HG03432 (cell line): Measurements from ENCODE around the gene POR.
"Not testable (repeated sequence)": the region's sequence is repeated elsewhere in the genome, so short reads cannot be mapped to it uniquely, and the experiment has no call there.

Experiments
- ATAC-seq: cut with Tn5 transposase; IDR thresholded peaks from one replicate; pipeline ENCODE4 v1.9.1; 2021; ENCODE audit warnings: mild to moderate bottlenecking, moderate library complexity; ENCODE audit not compliant: unreplicated experiment

POR gene

DNA sequence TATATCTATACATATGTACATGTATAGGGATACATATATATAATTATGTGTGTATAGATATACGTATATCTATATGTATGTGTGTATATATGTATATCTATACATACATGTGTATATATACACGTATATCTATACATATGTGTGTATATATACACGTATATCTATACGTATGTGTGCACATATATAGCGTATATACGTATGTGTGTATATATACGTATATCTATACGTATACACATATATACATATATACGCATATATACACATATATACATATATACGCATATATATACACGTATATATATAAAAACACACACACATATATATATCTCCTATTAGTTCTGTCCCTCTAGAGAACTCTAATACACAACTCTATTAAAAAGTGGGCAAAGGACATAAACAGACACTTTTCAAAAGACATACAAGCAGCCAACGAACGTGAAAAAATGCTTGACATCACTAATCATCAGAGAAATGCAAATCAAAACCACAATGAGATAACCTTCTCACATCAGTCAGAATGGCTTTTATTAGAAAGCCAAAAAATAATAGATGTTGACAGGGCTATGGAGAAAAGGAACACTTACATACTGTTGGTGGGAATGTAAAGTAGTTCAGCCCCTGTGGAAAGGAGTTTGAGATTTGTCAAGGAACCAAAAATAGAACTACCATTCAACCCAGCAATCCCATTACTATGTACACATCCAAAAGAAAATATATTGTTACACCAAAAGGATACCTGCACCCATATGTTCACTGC lies 101.4 kb downstream of the POR start:
- no peak for ATAC-seq

- not testable (repeated sequence) for ATAC-seq
These were observed 103.6 kb downstream of the POR start for GRCh38 chr7:76018520-76018919.

- no peak for ATAC-seq
These were observed 105.2 kb downstream of the POR start for GRCh38 chr7:76020031-76020714.

DNA sequence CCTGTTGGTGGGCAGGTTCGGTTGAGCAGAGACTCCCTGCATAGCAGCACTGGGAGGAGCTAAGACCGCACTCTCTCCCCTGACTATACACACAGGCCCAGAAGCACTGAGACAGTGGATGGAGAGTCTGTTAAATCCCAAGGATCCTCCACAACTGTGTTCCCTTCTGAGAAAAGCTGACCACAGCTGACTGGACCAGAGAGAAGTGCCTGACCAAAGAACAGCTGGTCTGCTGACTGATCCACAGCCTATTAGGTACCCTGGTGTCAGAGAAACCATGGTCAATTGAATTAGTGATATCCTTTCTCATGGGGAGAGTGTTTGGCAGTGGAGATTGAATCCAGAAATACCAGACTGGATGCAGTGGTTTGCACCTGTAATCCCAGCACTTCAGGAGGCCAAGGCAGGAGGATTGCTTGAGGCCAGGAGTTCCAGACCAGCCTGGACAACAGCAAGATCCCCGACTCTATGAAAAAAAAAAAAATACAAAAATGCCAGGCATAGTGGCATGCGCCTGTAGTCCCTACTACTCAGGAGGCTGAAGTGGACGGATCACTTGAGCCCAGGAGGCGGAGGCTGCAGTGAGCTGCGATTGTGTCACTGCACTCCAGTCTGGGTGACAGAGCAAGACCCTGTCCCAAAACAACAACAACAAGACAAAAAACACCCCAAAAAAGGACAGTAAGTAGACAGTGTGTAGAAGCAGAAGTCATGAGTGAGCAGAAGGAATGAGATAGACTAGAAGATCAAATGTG lies 107.2 kb downstream of the POR start:
- no peak for ATAC-seq

DNA sequence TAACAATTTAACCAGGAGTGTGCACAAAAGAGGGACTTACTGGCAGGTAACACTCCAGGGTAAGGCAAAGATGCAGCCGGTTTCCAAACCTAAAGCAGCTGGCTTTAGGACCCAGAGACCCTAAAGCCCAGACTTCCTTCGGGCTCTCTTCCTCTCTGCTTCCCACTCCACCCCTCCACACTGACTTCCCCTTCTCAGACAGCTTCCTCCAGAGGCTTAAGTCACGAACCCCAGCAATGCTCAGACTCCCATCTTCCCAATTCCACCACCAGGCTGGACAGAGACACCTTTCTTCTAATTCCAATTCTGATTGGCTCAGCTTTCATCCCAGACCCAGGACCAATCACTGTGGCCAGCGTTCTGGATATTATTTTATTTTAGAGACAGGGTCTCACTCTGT lies 108.0 kb downstream of the POR start:
- ATAC-seq: no peak

- ATAC-seq: not testable (repeated sequence)
These were observed 114.7 kb downstream of the POR start for GRCh38 chr7:76029682-76030081.

DNA sequence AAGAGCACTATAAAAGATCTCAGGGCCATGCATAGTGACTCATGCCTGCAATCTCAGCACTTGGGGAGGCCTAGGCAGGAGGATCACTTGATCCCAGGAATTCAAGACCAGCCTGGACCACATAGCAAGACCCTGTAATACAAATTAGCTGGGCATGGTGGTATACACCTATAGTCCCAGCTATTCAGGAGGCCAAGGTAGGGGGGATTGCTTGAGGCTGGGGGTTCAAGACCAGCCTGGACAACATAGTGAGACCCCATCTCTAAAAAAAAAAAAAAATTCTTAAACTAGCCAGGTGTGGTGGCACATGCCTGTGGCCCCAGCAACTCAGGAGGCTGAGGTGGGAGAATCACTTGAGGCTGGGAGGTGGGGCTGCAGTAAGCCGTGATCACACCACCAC lies 117.0 kb downstream of the POR start:
- no peak for ATAC-seq
